Adrenal gland (tissue), 12 donors: ENCODE data around the gene RFFL. TPM values are rescaled to one million over a fixed set of nuclear protein-coding genes. Genes with fewer than 3 reads are reported as not detected.
A peak's percentile ranks its signal among the peaks of the same experiment; 100 is the strongest.

ENCODE experiments used
- DNase-seq, 7 donors: peaks; one replicate each; pipeline ENCODE4 v3.0.0-alpha.2; 2019 to 2020
- H3K27ac ChIP-seq, 5 donors: fragments of 200-600 bp; sonication (generic) in 4 of 5; 1 replicate in 3 of 5; 2 replicates in 2 of 5; pipeline versions ENCODE4 v1.5.1 to v1.8.0; 2016 to 2020; ENCODE audit warnings: mild to moderate bottlenecking in 1 of 5
- H3K27me3 ChIP-seq: fragments of 200-600 bp; 2 replicates; pipeline ENCODE4 v1.8.0; 2021
- H3K36me3 ChIP-seq, 2 donors: fragments of 200-600 bp; replicated peaks in 1 of 2; 1 replicate in 1 of 2; 2 replicates in 1 of 2; pipeline versions ENCODE4 v1.5.1 to v1.8.0; 2018 to 2022
- H3K4me1 ChIP-seq, 2 donors: fragments of 200-600 bp; replicated peaks in 1 of 2; 1 replicate in 1 of 2; 2 replicates in 1 of 2; pipeline versions ENCODE4 v1.5.1 to v1.8.0; 2018 to 2021
- H3K4me3 ChIP-seq, 4 donors: fragments of 200-600 bp; sonication (generic) in 3 of 4; one replicate each; pipeline ENCODE4 v1.5.1; 2016 to 2018
- H3K9me3 ChIP-seq, 3 donors: fragments of 200-600 bp; sonication (generic) in 1 of 3; replicated peaks in 1 of 3; 1 replicate in 2 of 3; 2 replicates in 1 of 3; pipeline versions ENCODE4 v1.5.1 to v1.8.0; 2016 to 2021
- CTCF ChIP-seq, 6 experiments: fragments of 450-650 bp in 4 of 6; fragments of 200-600 bp in 2 of 6; sonication (generic) in 1 of 6; IDR thresholded peaks; 1 replicate in 5 of 6; 2 replicates in 1 of 6; pipeline versions ENCODE4 v1.5.1 to v1.8.0; 2016 to 2021; ENCODE audit warnings: antibody characterized with exemption in 6 of 6, mild to moderate bottlenecking in 2 of 6, moderate library complexity in 1 of 6
- POLR2A ChIP-seq, 2 donors: fragments of 450-650 bp; IDR thresholded peaks; one replicate each; pipeline ENCODE4 v1.6.1; 2017; ENCODE audit warnings: antibody characterized with exemption in 2 of 2, mild to moderate bottlenecking in 2 of 2, moderate library complexity in 1 of 2
- WGBS, 4 donors: extraction: QIAGEN DNeasy Blood & Tissue Kit in 2 of 4; methylation state at CpG; one replicate each; pipeline versions ENCODE4 v1.1.5 to v1.1.7; 2013 to 2017; 5-methylcytosine and 5-hydroxymethylcytosine counted together
- intact Hi-C, 2 donors: fragments of 100-400 bp; cut with DNase I; formaldehyde crosslinking; loops; one replicate each; pipeline versions ENCODE4 v1.14.1 to v1.15.0; 2022 to 2023
- polyA plus RNA-seq, 3 donors: library from polyadenylated mRNA; stranded (reverse); fragments of 200-250 nt in 2 of 3; fragments of 350-450 nt in 1 of 3; fragmentation: Illumina TruSeq in 1 of 3; extraction: RNeasy Lipid Tissue Mini Kit (QIAGEN cat#74804) in 1 of 3; gene quantifications; one replicate each; pipeline ENCODE4 v1.2.3, GENCODE V29; 2013 to 2014
- total RNA-seq, 9 donors: library from RNA; depleted of rRNA in 4 of 9; stranded (reverse); fragments of >200 nt in 4 of 9; fragments of 120-200 nt in 1 of 9; fragmentation: NEBNext Ultra II Directional in 1 of 9; extraction: Animal tissue kit (Norgen Biotek cat#: 25700) in 1 of 9; gene quantifications; one replicate each; pipeline versions ENCODE4 v1.1.0 to v1.2.4, GENCODE V29; 2013 to 2023
- donor health status: healthy with polysubstance abuse.
- donor health status: Bipolar disorder and iron deficiency.
- donor health status: DM: yes; HTN: yes; CAD: no.
- donor health status: DM: no; HTN: no; CAD: no.
- donor health status: DM: no; HTN: no; CAD: no.
- donor health status: DM: yes; HTN: yes; CAD: no.

RFFL gene
- total and polyA plus RNA-seq, 12 donors, result 2.5 to 24.4 (median 16.3) TPM

- Histone ChIP-seq H3K27ac (no peak overlapping the region), H3K36me3 (no peaks in the 10 kb centered on the region), H3K9me3 (no peaks in the 10 kb centered on the region), H3K4me3 (no peak overlapping the region), H3K27me3 (no peaks in the 10 kb centered on the region), H3K4me1 (peaks cover 4 to 20% of the 10 kb centered on the region in 2 donors)
- intact Hi-C loops, result no loop called here
- TF ChIP-seq POLR2A (IDR thresholded peaks at IDR 0.05), result no peak
- TF ChIP-seq CTCF (IDR thresholded peaks at IDR 0.05), result no peak
- DNase-seq, result no peak
These were observed 11.3 kb downstream of the RFFL start for GRCh38 chr17:35052241-35052610.

GRCh38 chr17:35051579-35052240 lies 11.8 kb downstream of the RFFL start:
- peak overlapping the region in 3 of 5 donors; percentile 4 to 83 (median 62) for H3K27ac ChIP-seq

GRCh38 chr17:35051183-35051578 lies 12.3 kb downstream of the RFFL start:
- Histone ChIP-seq H3K36me3 (no peaks in the 10 kb centered on the region), H3K4me3 (no peak overlapping the region), H3K27ac (peak overlapping the region in 3 of 5 donors; percentile 16 to 83 (median 62)), H3K9me3 (no peaks in the 10 kb centered on the region), H3K27me3 (no peaks in the 10 kb centered on the region), H3K4me1 (peaks cover 4 to 30% of the 10 kb centered on the region in 2 donors)
- TF ChIP-seq POLR2A (IDR thresholded peaks at IDR 0.05), result no peak
- TF ChIP-seq CTCF (IDR thresholded peaks at IDR 0.05), result no peak
- DNase-seq, result peak in 1 of 7 donors; percentile 7
- 4 to 13% (median 8%) methylated on average over 2 of the region's 2 CpGs for WGBS, 4 donors
- intact Hi-C loops, result no loop called here

More at GRCh38 chr17:35051579-35052240, 11.8 kb downstream of the RFFL start:
- WGBS, 4 donors, result 48 to 57% (median 56%) methylated on average over 6 of the region's 6 CpGs
- intact Hi-C loops, result no loop called here
- no peak for DNase-seq
- Histone ChIP-seq H3K36me3 (no peaks in the 10 kb centered on the region), H3K4me3 (no peak overlapping the region), H3K27me3 (no peaks in the 10 kb centered on the region), H3K4me1 (peaks cover 4 to 25% of the 10 kb centered on the region in 2 donors), H3K9me3 (no peaks in the 10 kb centered on the region)
- TF ChIP-seq CTCF (IDR thresholded peaks at IDR 0.05) (no peak), POLR2A (IDR thresholded peaks at IDR 0.05) (no peak)

GRCh38 chr17:35050170-35050569 lies 13.3 kb downstream of the RFFL start:
- Histone ChIP-seq H3K27ac (peak overlapping the region in 1 of 5 donors; percentile 62), H3K27me3 (no peaks in the 10 kb centered on the region), H3K4me1 (peaks cover 4 to 30% of the 10 kb centered on the region in 2 donors), H3K4me3 (no peak overlapping the region), H3K9me3 (no peaks in the 10 kb centered on the region), H3K36me3 (no peaks in the 10 kb centered on the region)
- no peak for TF ChIP-seq CTCF (IDR thresholded peaks at IDR 0.05)
- WGBS, 4 donors, result 94 to 100% (median 97%) methylated on average over 2 of the region's 2 CpGs
- intact Hi-C loops, result no loop called here
- no peak for DNase-seq
